SH-SY5Y (cell line): ENCODE measurements around the gene SCTR.

Experiments used
- GATA2 ChIP-seq: IDR thresholded peaks from 2 replicates; pipeline ENCODE4 v1.6.1; 2011; ENCODE audit warnings: mild to moderate bottlenecking, low read depth, low read length
- GATA3 ChIP-seq: IDR thresholded peaks from 2 replicates; pipeline ENCODE4 v1.6.1; 2011; ENCODE audit warnings: low read depth, mild to moderate bottlenecking, low read length, moderate library complexity

- TF ChIP-seq GATA3 (no peak), GATA2 (no peak)
Observed at GRCh38 chr2:119475857-119476244, 48.4 kb downstream of the SCTR start.
